ENCODE results near the gene IDE.

DNA sequence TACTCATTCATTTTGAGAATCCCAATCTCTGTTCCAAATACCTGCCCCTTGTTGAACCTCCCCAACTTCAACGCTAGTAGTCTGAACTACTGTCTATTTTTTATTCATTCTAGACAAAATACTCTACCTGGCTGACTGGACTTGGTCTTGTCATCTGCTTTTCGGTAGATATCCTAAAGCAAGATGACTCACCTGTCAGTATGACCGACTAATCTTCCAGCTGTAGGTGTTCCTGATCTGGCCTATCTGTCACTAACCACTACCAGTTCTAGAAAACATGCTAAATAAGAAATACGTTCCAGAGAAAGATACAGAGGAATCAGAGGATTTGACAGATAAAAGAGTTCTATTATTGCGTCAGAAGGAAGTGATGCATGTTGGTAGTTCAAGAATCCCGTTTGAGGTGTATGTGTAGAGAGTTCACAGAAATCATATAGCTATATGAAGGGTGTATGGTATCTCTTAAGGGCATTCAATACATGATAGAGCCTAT is 81.1 kb downstream of the IDE start:
- TF ChIP-seq, protein P1, sequence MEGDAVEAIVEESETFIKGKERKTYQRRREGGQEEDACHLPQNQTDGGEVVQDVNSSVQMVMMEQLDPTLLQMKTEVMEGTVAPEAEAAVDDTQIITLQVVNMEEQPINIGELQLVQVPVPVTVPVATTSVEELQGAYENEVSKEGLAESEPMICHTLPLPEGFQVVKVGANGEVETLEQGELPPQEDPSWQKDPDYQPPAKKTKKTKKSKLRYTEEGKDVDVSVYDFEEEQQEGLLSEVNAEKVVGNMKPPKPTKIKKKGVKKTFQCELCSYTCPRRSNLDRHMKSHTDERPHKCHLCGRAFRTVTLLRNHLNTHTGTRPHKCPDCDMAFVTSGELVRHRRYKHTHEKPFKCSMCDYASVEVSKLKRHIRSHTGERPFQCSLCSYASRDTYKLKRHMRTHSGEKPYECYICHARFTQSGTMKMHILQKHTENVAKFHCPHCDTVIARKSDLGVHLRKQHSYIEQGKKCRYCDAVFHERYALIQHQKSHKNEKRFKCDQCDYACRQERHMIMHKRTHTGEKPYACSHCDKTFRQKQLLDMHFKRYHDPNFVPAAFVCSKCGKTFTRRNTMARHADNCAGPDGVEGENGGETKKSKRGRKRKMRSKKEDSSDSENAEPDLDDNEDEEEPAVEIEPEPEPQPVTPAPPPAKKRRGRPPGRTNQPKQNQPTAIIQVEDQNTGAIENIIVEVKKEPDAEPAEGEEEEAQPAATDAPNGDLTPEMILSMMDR (conservative IDR thresholded peaks at IDR 0.05; ENCODE audit: low read length): no peak
- no peak for TF ChIP-seq EZH2phosphoT487 (IDR thresholded peaks at IDR 0.05; ENCODE audit: borderline replicate concordance)
